HepG2 (cell line): Measurements from ENCODE around the gene MYL9. TPM values are rescaled to one million over a fixed set of nuclear protein-coding genes. Genes with fewer than 3 reads are reported as not detected.

Source experiments
- BRF2 ChIP-seq: sonication (generic); formaldehyde crosslinking; IDR thresholded peaks from 2 replicates; pipeline ENCODE4 v1.8.1; 2022; ENCODE audit warnings: mild to moderate bottlenecking, missing genetic modification reagents
- E2F2 ChIP-seq: sonication (generic); formaldehyde crosslinking; IDR thresholded peaks from 2 replicates; pipeline ENCODE4 v1.4.0; 2020; ENCODE audit warnings: missing genetic modification reagents, borderline replicate concordance
- NCOA1 ChIP-seq: sonication (generic); formaldehyde crosslinking; IDR thresholded peaks from 2 replicates; pipeline ENCODE4 v1.9.0; 2021; ENCODE audit warnings: missing genetic modification reagents
- PAX8 ChIP-seq: sonication (generic); formaldehyde crosslinking; IDR thresholded peaks from 2 replicates; pipeline ENCODE4 v1.8.0; 2022; ENCODE audit warnings: mild to moderate bottlenecking, missing genetic modification reagents, borderline replicate concordance
- PHF20 ChIP-seq: sonication (generic); formaldehyde crosslinking; IDR thresholded peaks from 2 replicates; pipeline ENCODE4 v1.5.0; 2020; ENCODE audit warnings: mild to moderate bottlenecking, missing genetic modification reagents
- SIN3B ChIP-seq: fragments of 150-350 bp; IDR thresholded peaks from 2 replicates; pipeline ENCODE4 v1.6.1; 2014; ENCODE audit warnings: low read length
- SKIL ChIP-seq: sonication (generic); formaldehyde crosslinking; IDR thresholded peaks from 2 replicates; pipeline ENCODE4 v1.8.0; 2022; ENCODE audit warnings: missing genetic modification reagents, mild to moderate bottlenecking, moderate library complexity, borderline replicate concordance
- SMYD3 ChIP-seq: sonication (generic); formaldehyde crosslinking; IDR thresholded peaks from 2 replicates; pipeline ENCODE4 v1.8.1; 2023; ENCODE audit warnings: mild to moderate bottlenecking, missing genetic modification reagents
- SP2 ChIP-seq: sonication (generic); formaldehyde crosslinking; IDR thresholded peaks from 2 replicates; pipeline ENCODE4 v1.5.1; 2020; ENCODE audit warnings: mild to moderate bottlenecking, missing genetic modification reagents
- THAP7 ChIP-seq: sonication (generic); formaldehyde crosslinking; IDR thresholded peaks from 2 replicates; pipeline ENCODE4 v1.8.1; 2023; ENCODE audit warnings: mild to moderate bottlenecking, missing genetic modification reagents
- ZBTB2 ChIP-seq: sonication (generic); formaldehyde crosslinking; IDR thresholded peaks from 2 replicates; pipeline ENCODE4 v1.8.0; 2022; ENCODE audit warnings: low read depth, missing genetic modification reagents
- ZNF3 ChIP-seq: IDR thresholded peaks from 2 replicates; pipeline ENCODE4 v1.7.0; 2017; ENCODE audit warnings: inconsistent platforms
- ZNF576 ChIP-seq: sonication (generic); formaldehyde crosslinking; IDR thresholded peaks from 2 replicates; pipeline ENCODE4 v1.4.0; 2020; ENCODE audit warnings: mild to moderate bottlenecking, missing genetic modification reagents
- ZNF614 ChIP-seq: IDR thresholded peaks from 2 replicates; pipeline ENCODE4 v1.6.1; 2018; ENCODE audit warnings: missing biosample characterization, missing genetic modification reagents, inconsistent platforms, borderline replicate concordance
- ZNF766 ChIP-seq: sonication (generic); formaldehyde crosslinking; IDR thresholded peaks from 2 replicates; pipeline ENCODE4 v1.5.0; 2020; ENCODE audit warnings: missing genetic modification reagents, borderline replicate concordance
- polyA plus RNA-seq, 8 experiments: library from polyadenylated mRNA; depleted of rRNA in 3 of 8; stranded (reverse) in 7 of 8; unstranded in 1 of 8; fragments of >200 nt; fragmentation: Illumina TruSeq in 4 of 8; extraction: Trizol in 4 of 8; gene quantifications; 2 replicates each; pipeline versions ENCODE4 v1.2.1 to v1.2.3, GENCODE V29; 2011 to 2016; ENCODE audit warnings: low read depth in 4 of 8, missing spikeins in 1 of 8, mixed read lengths in 1 of 8; ENCODE audit not compliant: insufficient read depth in 1 of 8
- total RNA-seq, 5 experiments: library from RNA; depleted of rRNA; stranded (reverse); fragments of >200 nt; fragmentation: Illumina TruSeq; extraction: Trizol; gene quantifications; 2 replicates each; pipeline ENCODE4 v1.2.3, GENCODE V29; 2016; ENCODE audit warnings: low read depth in 1 of 5
- TF ChIP-seq, protein P1 (sequence below): sonication (generic); formaldehyde crosslinking; IDR thresholded peaks from 2 replicates; pipeline ENCODE4 v1.5.0; 2020; ENCODE audit warnings: missing genetic modification reagents
- TF ChIP-seq, protein P2 (sequence below): sonication (generic); formaldehyde crosslinking; IDR thresholded peaks from 2 replicates; pipeline ENCODE4 v1.4.0; 2020; ENCODE audit warnings: missing genetic modification reagents, borderline replicate concordance

MYL9 gene
- total and polyA plus RNA-seq, 2 of the 13 experiments (the other 11 are each of a cell fraction or from before 2014, with no cell fraction given) = 0.87 to 2.2 TPM

DNA sequence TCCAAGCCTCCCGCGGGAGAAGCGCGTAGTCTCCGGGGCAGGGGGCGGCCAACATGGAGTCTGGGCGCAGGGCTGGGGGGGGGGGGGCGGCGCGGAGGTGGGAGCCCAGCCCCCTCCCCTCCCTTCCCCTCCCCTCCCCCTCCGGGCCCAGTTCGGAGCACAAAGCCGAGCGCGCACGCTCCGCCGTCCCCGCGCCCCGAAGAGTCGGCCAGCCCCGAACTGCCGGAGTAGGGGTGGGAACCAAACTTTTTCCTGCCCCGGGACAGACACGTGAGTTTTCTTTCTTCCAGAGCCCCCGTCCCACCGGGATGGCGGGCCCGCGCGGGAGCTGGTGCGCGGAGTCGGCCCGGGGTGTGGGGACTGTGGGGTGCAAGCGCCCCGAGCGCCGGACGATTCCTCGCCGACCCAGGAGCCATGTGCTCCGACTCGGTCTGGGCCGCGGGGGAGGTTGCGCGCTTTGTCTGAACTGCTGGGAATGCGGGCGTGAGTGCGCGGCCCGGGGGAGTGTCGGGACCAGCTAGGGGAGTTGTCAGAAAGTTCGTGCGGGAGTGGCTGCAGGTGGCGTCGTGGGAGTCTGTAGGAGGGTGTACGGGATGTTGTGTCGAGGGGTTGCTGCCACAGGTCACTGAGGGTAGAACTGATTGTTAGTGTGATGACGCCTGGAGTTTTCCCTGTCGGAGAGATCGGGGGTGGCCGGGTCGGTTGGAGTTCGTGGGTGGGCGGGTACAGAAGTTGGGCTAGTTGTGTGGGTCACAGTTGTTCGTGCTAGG lies 33.2 kb downstream of the MYL9 start (continued):
- TF ChIP-seq PAX8 (no peak), BRF2 (CRISPR knock-in tag) (no peak), PHF20 (CRISPR knock-in tag) (no peak), NCOA1 (peak; percentile 80; the same call in 1 of the 2 replicates), THAP7 (peak; percentile 63), SIN3B (no peak), ZNF766 (CRISPR knock-in tag) (0 out of 2 replicates have a peak, but pooled peaks have one; percentile 23), SMYD3 (CRISPR knock-in tag) (no peak), SP2 (CRISPR knock-in tag) (peak; percentile 61), ZNF3 (CRISPR knock-in tag) (no peak), ZBTB2 (peak; percentile 65), SKIL (CRISPR knock-in tag) (peak; percentile 46; the same call in 1 of the 2 replicates), ZNF576 (CRISPR knock-in tag) (0 out of 2 replicates have a peak, but pooled peaks have one; percentile 83), ZNF614 (CRISPR knock-in tag) (no peak; the same call in 1 of the 2 replicates), E2F2 (CRISPR knock-in tag) (no peak)
- TF ChIP-seq, protein P1, sequence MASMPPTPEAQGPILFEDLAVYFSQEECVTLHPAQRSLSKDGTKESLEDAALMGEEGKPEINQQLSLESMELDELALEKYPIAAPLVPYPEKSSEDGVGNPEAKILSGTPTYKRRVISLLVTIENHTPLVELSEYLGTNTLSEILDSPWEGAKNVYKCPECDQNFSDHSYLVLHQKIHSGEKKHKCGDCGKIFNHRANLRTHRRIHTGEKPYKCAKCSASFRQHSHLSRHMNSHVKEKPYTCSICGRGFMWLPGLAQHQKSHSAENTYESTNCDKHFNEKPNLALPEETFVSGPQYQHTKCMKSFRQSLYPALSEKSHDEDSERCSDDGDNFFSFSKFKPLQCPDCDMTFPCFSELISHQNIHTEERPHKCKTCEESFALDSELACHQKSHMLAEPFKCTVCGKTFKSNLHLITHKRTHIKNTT (CRISPR knock-in tag) = no peak
- TF ChIP-seq, protein P2, sequence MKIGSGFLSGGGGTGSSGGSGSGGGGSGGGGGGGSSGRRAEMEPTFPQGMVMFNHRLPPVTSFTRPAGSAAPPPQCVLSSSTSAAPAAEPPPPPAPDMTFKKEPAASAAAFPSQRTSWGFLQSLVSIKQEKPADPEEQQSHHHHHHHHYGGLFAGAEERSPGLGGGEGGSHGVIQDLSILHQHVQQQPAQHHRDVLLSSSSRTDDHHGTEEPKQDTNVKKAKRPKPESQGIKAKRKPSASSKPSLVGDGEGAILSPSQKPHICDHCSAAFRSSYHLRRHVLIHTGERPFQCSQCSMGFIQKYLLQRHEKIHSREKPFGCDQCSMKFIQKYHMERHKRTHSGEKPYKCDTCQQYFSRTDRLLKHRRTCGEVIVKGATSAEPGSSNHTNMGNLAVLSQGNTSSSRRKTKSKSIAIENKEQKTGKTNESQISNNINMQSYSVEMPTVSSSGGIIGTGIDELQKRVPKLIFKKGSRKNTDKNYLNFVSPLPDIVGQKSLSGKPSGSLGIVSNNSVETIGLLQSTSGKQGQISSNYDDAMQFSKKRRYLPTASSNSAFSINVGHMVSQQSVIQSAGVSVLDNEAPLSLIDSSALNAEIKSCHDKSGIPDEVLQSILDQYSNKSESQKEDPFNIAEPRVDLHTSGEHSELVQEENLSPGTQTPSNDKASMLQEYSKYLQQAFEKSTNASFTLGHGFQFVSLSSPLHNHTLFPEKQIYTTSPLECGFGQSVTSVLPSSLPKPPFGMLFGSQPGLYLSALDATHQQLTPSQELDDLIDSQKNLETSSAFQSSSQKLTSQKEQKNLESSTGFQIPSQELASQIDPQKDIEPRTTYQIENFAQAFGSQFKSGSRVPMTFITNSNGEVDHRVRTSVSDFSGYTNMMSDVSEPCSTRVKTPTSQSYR (CRISPR knock-in tag) = peak; percentile 71
